Endothelial cell of umbilical vein (primary cell): ENCODE results near the gene SLC38A11. TPM values are rescaled to one million over a fixed set of nuclear protein-coding genes. Genes with fewer than 3 reads are reported as not detected.

ENCODE experiments used
- BruUV-seq: library from RNA; stranded (reverse); fragments of 400-500 nt; replicated peaks from 2 replicates; lab custom pipeline; 2021; lab: Mats Ljungman, UMichigan
- CTCF ChIA-PET: fragments of 300-600, 350-600 bp; sonication (Branson Sonifier 250); formaldehyde crosslinking; loops from one replicate; lab custom pipeline; 2021; ENCODE audit warnings: antibody characterized with exemption, inconsistent platforms; lab: Charles Lee
- POLR2A ChIA-PET: fragments of 300-600, 350-600 bp; sonication (Branson Sonifier 250); formaldehyde crosslinking; loops from one replicate; lab custom pipeline; 2021; ENCODE audit warnings: antibody characterized with exemption, inconsistent platforms; lab: Charles Lee
- DNase-seq: peaks from one replicate; pipeline ENCODE4 v3.0.0-alpha.2; 2011; ENCODE audit warnings: low read depth, low spot score
- FAIRE-seq: peaks from 2 replicates; lab custom pipeline; 2011; peaks lifted over from hg19 to GRCh38; lab: Jason Lieb, UNC
- H2AFZ ChIP-seq: 2 replicates; pipeline ENCODE4 v1.6.0; 2012; ENCODE audit warnings: low read depth, low read length, control low read depth, inconsistent platforms
- H3K27ac ChIP-seq: 2 replicates; pipeline ENCODE4 v1.5.1; 2011; ENCODE audit warnings: low read depth, mild to moderate bottlenecking, control low read depth, low read length, moderate library complexity; ENCODE audit not compliant: insufficient read depth
- H3K27me3 ChIP-seq, 2 experiments: 2 replicates each; pipeline versions ENCODE4 v1.6.0 to v1.6.1; 2011; ENCODE audit warnings: low read length in 2 of 2, mixed read lengths in 1 of 2; ENCODE audit not compliant: control insufficient read depth in 2 of 2, insufficient read depth in 2 of 2
- H3K36me3 ChIP-seq, 2 experiments: 2 replicates in 1 of 2; 3 replicates in 1 of 2; pipeline ENCODE4 v1.5.1; 2011; ENCODE audit warnings: low read length in 2 of 2, mild to moderate bottlenecking in 1 of 2, moderate library complexity in 1 of 2; ENCODE audit not compliant: control insufficient read depth in 2 of 2, insufficient read depth in 2 of 2; ENCODE audit errors: extremely low read depth in 1 of 2
- H3K4me1 ChIP-seq: 3 replicates; pipeline ENCODE4 v1.5.1; 2011; ENCODE audit warnings: mild to moderate bottlenecking, low read length; ENCODE audit not compliant: control insufficient read depth, insufficient read depth; ENCODE audit errors: extremely low read depth
- H3K4me2 ChIP-seq: 2 replicates; pipeline ENCODE4 v1.6.1; 2011; ENCODE audit warnings: low read length, control low read depth, mixed read lengths; ENCODE audit not compliant: insufficient read depth
- H3K4me3 ChIP-seq, 3 experiments: fragments of 200-600 bp in 1 of 3; sonication (generic), shearing (Covaris generic) in 1 of 3; replicated peaks in 1 of 3; 2 replicates each; pipeline ENCODE4 v1.5.1; 2011 to 2016; ENCODE audit warnings: control low read depth in 3 of 3, low read length in 3 of 3, mild to moderate bottlenecking in 2 of 3, inconsistent platforms in 1 of 3, low read depth in 1 of 3, moderate library complexity in 1 of 3; ENCODE audit not compliant: insufficient read depth in 1 of 3
- H3K79me2 ChIP-seq: 2 replicates; pipeline ENCODE4 v1.6.0; 2012; ENCODE audit warnings: low read length, inconsistent platforms; ENCODE audit not compliant: control insufficient read depth, insufficient read depth
- H3K9ac ChIP-seq: replicated peaks from 2 replicates; pipeline ENCODE3; 2011; ENCODE audit warnings: low read length, control low read depth; ENCODE audit not compliant: insufficient read depth; ENCODE audit errors: extremely low read depth
- H3K9me1 ChIP-seq: replicated peaks from 3 replicates; pipeline ENCODE4 v1.6.0; 2011; ENCODE audit warnings: mild to moderate bottlenecking, low read length; ENCODE audit not compliant: control insufficient read depth, insufficient read depth; ENCODE audit errors: extremely low read depth
- H3K9me3 ChIP-seq: replicated peaks from 2 replicates; pipeline ENCODE4 v1.5.1; 2012; ENCODE audit warnings: low read length, inconsistent platforms; ENCODE audit not compliant: control insufficient read depth, insufficient read depth
- H4K20me1 ChIP-seq: replicated peaks from 2 replicates; pipeline ENCODE3; 2011; ENCODE audit warnings: mild to moderate bottlenecking, low read length; ENCODE audit not compliant: control insufficient read depth, insufficient read depth; ENCODE audit errors: extremely low read depth
- CTCF ChIP-seq, 2 donors: IDR thresholded peaks; 1 replicate in 1 of 2; 2 replicates in 1 of 2; pipeline ENCODE4 v1.5.1; 2011; ENCODE audit warnings: low read length in 2 of 2, mild to moderate bottlenecking in 2 of 2, moderate library complexity in 2 of 2, control low read depth in 1 of 2, inconsistent platforms in 1 of 2, low read depth in 1 of 2; ENCODE audit not compliant: insufficient read depth in 1 of 2; ENCODE audit errors: extremely low read depth in 1 of 2
- EZH2 ChIP-seq: IDR thresholded peaks from 2 replicates; pipeline ENCODE4 v1.6.1; 2012; ENCODE audit warnings: borderline replicate concordance, low read depth, mild to moderate bottlenecking, moderate library complexity, low read length, inconsistent platforms; ENCODE audit not compliant: severe bottlenecking
- FOS ChIP-seq: IDR thresholded peaks from 2 replicates; pipeline ENCODE4 v1.6.1; 2011; ENCODE audit warnings: mild to moderate bottlenecking, low read length, moderate library complexity, borderline replicate concordance; ENCODE audit not compliant: insufficient read depth
- GATA2 ChIP-seq: IDR thresholded peaks from 2 replicates; pipeline ENCODE4 v1.7.0; 2011; ENCODE audit warnings: low read depth, mild to moderate bottlenecking, moderate library complexity, mixed read lengths, low read length; ENCODE audit not compliant: insufficient read length, insufficient read depth
- JUN ChIP-seq: IDR thresholded peaks from 2 replicates; pipeline ENCODE4 v1.6.1; 2011; ENCODE audit warnings: borderline replicate concordance, low read depth; ENCODE audit not compliant: insufficient read length, insufficient read depth
- MAX ChIP-seq: IDR thresholded peaks from 2 replicates; pipeline ENCODE4 v1.6.1; 2011; ENCODE audit not compliant: insufficient read depth, insufficient read length
- MYC ChIP-seq: IDR thresholded peaks from one replicate; pipeline ENCODE4 v1.6.1; 2011; ENCODE audit warnings: mild to moderate bottlenecking, low read depth, low read length
- POLR2A ChIP-seq: IDR thresholded peaks from 2 replicates; pipeline ENCODE4 v1.6.1; 2012; ENCODE audit warnings: low read depth, mild to moderate bottlenecking, control low read depth, low read length
- POLR2AphosphoS5 ChIP-seq: IDR thresholded peaks from 2 replicates; pipeline ENCODE4 v1.6.1; 2012; ENCODE audit warnings: low read depth, mild to moderate bottlenecking, control low read depth, low read length, moderate library complexity; ENCODE audit not compliant: insufficient read depth
- dilution Hi-C: fragments of 300-500 bp; cut with MboI; formaldehyde crosslinking; loops from one replicate; pipeline ENCODE4 v1.15.0; 2019; ENCODE audit warnings: low sequenced_read_pairs; ENCODE audit not compliant: extremely low pct_ligation_motif_present
- intact Hi-C: fragments of 100-400 bp; cut with micrococcal nuclease; formaldehyde crosslinking; loops from one replicate; pipeline ENCODE4 v1.10.0; 2022
- polyA plus RNA-seq, 4 experiments: library from polyadenylated mRNA; depleted of rRNA in 3 of 4; stranded (reverse) in 3 of 4; unstranded in 1 of 4; fragments of >200 nt; gene quantifications; 2 replicates each; pipeline versions ENCODE4 v1.2.1 to v1.2.3, GENCODE V29; 2011 to 2012; ENCODE audit warnings: missing spikeins in 1 of 4
- total RNA-seq: library from RNA; stranded (reverse); gene quantifications from 2 replicates; pipeline ENCODE4 v1.2.3, GENCODE V29; 2021

SLC38A11 gene
- total and polyA plus RNA-seq, 2 donors (not counting 3 experiments of a cell fraction or from before 2014, with no cell fraction given): not detected

GRCh38 chr2:164972216-164972615, 16.9 kb upstream of the SLC38A11 start:
- Histone ChIP-seq H3K79me2 (no peaks in the 10 kb centered on the region), H3K4me3 (no peak overlapping the region), H3K27me3 (no peaks in the 10 kb centered on the region), H4K20me1 (no peaks in the 10 kb centered on the region), H3K4me1 (peaks cover 5% of the 10 kb centered on the region), H2AFZ (no peak overlapping the region), H3K36me3 (no peaks in the 10 kb centered on the region), H3K27ac (no peak overlapping the region), H3K4me2 (no peak overlapping the region), H3K9ac (no peak overlapping the region), H3K9me1 (no peaks in the 10 kb centered on the region), H3K9me3 (no peaks in the 10 kb centered on the region)
- TF ChIP-seq MAX: no peak
- TF ChIP-seq FOS: no peak
- no peak for TF ChIP-seq MYC
- no peak for TF ChIP-seq JUN
- TF ChIP-seq POLR2AphosphoS5: no peak
- no peak for TF ChIP-seq CTCF (IDR thresholded peaks at IDR 0.05; ENCODE audit: extremely low read depth in 1 of 2, insufficient read depth in 1 of 2, low read depth in 1 of 2, low read length in 2 of 2)
- no peak for TF ChIP-seq EZH2
- no peak for TF ChIP-seq POLR2A
- TF ChIP-seq GATA2: no peak
- intact Hi-C loops (no loop called here), dilution Hi-C loops (no loop called here)
- DNase-seq (no peak), FAIRE-seq (no peak)
- no TSS peak for BruUV-seq
- POLR2A ChIA-PET: no interaction called here
- CTCF ChIA-PET: interaction anchor here (1.1 to 1.6 kb wide), 2 partner anchors 9 to 21 kb away, joined by 4 to 6 read pairs; no protein-coding TSS in a partner anchor
